Measurements from ENCODE around the gene FAM107B. TPM values are rescaled to one million over a fixed set of nuclear protein-coding genes. Genes with fewer than 3 reads are reported as not detected.

Gene FAM107B
- total and polyA plus RNA-seq, 2 of the 4 experiments (the other 2 are of a cell fraction), result 26.4 to 27.1 TPM

- H3K9me3 ChIP-seq (ENCODE audit: control insufficient read depth, insufficient read depth, low read length), result no peaks in the 10 kb centered on the region
- peaks cover 13% of the 10 kb centered on the region for H3K9me1 ChIP-seq (ENCODE audit: insufficient read depth, low read length)
- no peak overlapping the region for H3K18ac ChIP-seq (ENCODE audit: low read depth, low read length)
- H2BK120ac ChIP-seq (ENCODE audit: low read depth, low read length), result no peak overlapping the region
- H2BK5ac ChIP-seq (ENCODE audit: low read depth, low read length, poor library complexity, severe bottlenecking), result no peak overlapping the region
- POLR2A ChIA-PET (ENCODE audit: unreplicated experiment), result no interaction called here
- no peak overlapping the region for H3K23ac ChIP-seq (ENCODE audit: low read depth, low read length)
- no peak overlapping the region for H3K4me2 ChIP-seq (ENCODE audit: low read depth, low read length)
- peaks cover 41 to 78% of the 10 kb centered on the region in 2 experiments for H3K79me1 ChIP-seq (ENCODE audit: low read depth in 1 of 2, low read length in 2 of 2)
- H2BK20ac ChIP-seq (ENCODE audit: low read depth, low read length), result no peak overlapping the region
- no peak overlapping the region for H3K14ac ChIP-seq (replicated peaks; ENCODE audit: low read depth, low read length)
- H3K27me3 ChIP-seq (ENCODE audit: control insufficient read depth, insufficient read depth, low read length), result no peaks in the 10 kb centered on the region
- no peak overlapping the region for H3K4ac ChIP-seq (ENCODE audit: low read depth, low read length)
- H2AK9ac ChIP-seq (replicated peaks; ENCODE audit: low read depth, low read length, poor library complexity), result no peak overlapping the region
- H3K27ac ChIP-seq (ENCODE audit: insufficient read depth, low read length), result no peak overlapping the region
- peaks cover 22% of the 10 kb centered on the region for H4K20me1 ChIP-seq (ENCODE audit: insufficient read depth, low read length)
- DNase-seq, result no peak
- H2AK5ac ChIP-seq (ENCODE audit: low read depth, low read length), result no peak overlapping the region
- no peak overlapping the region for H4K5ac ChIP-seq (ENCODE audit: low read depth, low read length)
- ATAC-seq (ENCODE audit: low read depth), result no peak
- H2BK15ac ChIP-seq (ENCODE audit: low read depth, low read length), result no peak overlapping the region
- H2AFZ ChIP-seq (replicated peaks; ENCODE audit: low read length, poor library complexity), result no peak overlapping the region
- intact Hi-C loops (cut with micrococcal nuclease), result no loop called here
- H3K56ac ChIP-seq (ENCODE audit: extremely low read depth, insufficient read depth, low read length), result no peak overlapping the region
- no peak overlapping the region for H3K4me3 ChIP-seq (ENCODE audit: insufficient read depth, low read depth, low read length)
- CTCF ChIA-PET, result no interaction called here
- no peak overlapping the region for H4K91ac ChIP-seq (ENCODE audit: insufficient read depth, low read depth, low read length)
- dilution Hi-C loops (cut with HindIII; ENCODE audit: low sequenced_read_pairs, unreplicated experiment), result no loop called here
- in situ Hi-C loops (cut with MboI; ENCODE audit: low sequenced_read_pairs), result no loop called here
- no peak overlapping the region; a peak in 1 of 4 replicates for H4K8ac ChIP-seq (ENCODE audit: low read depth in 2 of 2, low read length in 2 of 2)
- H3K4me1 ChIP-seq (ENCODE audit: control insufficient read depth, insufficient read depth, low read length), result peaks cover 19% of the 10 kb centered on the region
- TF ChIP-seq BHLHE40 (IDR thresholded peaks at IDR 0.05; ENCODE audit: low read depth, low read length) (no peak), RFX5 (IDR thresholded peaks at IDR 0.05; ENCODE audit: low read depth, low read length) (no peak)
- H3K36me3 ChIP-seq (ENCODE audit: control insufficient read depth, insufficient read depth, low read length), result peaks cover 12% of the 10 kb centered on the region
- H3K9ac ChIP-seq (ENCODE audit: low read depth, low read length), result no peak overlapping the region
- no TSS peak for BruUV-seq (replicated peaks)
- no CpG with 5 or more reads among the region's 3 CpGs for WGBS, 2 experiments (ENCODE audit: extremely low coverage in 2 of 2, insufficient read length in 1 of 2)
These were observed 247.4 kb downstream of the FAM107B start for GRCh38 chr10:14527134-14527844.

Measured in IMR-90 (cell line).